T-helper 17 cell (primary cell): Measurements from ENCODE around the gene BUD23. TPM values are rescaled to one million over a fixed set of nuclear protein-coding genes. Genes with fewer than 3 reads are reported as not detected.
A peak's percentile ranks its signal among the peaks of the same experiment; 100 is the strongest.
"Not testable (repeated sequence)": the region's sequence is repeated elsewhere in the genome, so short reads cannot be mapped to it uniquely, and the experiment has no call there.

Source experiments
- ATAC-seq: fragments of 150-1000 bp; cut with Tn5 transposase; 2 replicates; pipeline ENCODE4 v1.10.0; 2021; ENCODE audit warnings: mild to moderate bottlenecking, moderate library complexity
- DNase-seq, 3 donors: peaks; one replicate each; pipeline versions ENCODE4 v3.0.0 to v3.0.0-alpha.2; 2020 to 2021
- H3K9me3 ChIP-seq: one replicate; pipeline ENCODE4 v1.7.0; 2013; ENCODE audit warnings: low read length, mild to moderate bottlenecking; ENCODE audit not compliant: control insufficient read depth, poor library complexity, severe bottlenecking
- H3K27ac Mint-ChIP-seq: one replicate; pipeline ENCODE4 v1.8.0; 2022; ENCODE audit warnings: mild to moderate bottlenecking, moderate library complexity, mixed read lengths
- H3K27me3 Mint-ChIP-seq: one replicate; pipeline ENCODE4 v1.8.0; 2022; ENCODE audit warnings: mixed read lengths
- H3K36me3 Mint-ChIP-seq: one replicate; pipeline ENCODE4 v1.8.0; 2022; ENCODE audit warnings: low read depth, mixed read lengths
- H3K4me1 Mint-ChIP-seq: one replicate; pipeline ENCODE4 v1.8.0; 2022; ENCODE audit warnings: mild to moderate bottlenecking, mixed read lengths
- H3K4me3 Mint-ChIP-seq: one replicate; pipeline ENCODE4 v1.8.0; 2022; ENCODE audit warnings: mild to moderate bottlenecking, moderate library complexity, mixed read lengths
- total RNA-seq, 4 donors: library from RNA in 2 of 4; stranded (reverse) in 2 of 4; gene quantifications; one replicate each; pipeline ENCODE4 v1.2.3 and lab custom pipeline; 2022 to 2026

The BUD23 gene
- total RNA-seq, 2 donors from 2014 or later: 96.0 to 98.0 TPM

DNA sequence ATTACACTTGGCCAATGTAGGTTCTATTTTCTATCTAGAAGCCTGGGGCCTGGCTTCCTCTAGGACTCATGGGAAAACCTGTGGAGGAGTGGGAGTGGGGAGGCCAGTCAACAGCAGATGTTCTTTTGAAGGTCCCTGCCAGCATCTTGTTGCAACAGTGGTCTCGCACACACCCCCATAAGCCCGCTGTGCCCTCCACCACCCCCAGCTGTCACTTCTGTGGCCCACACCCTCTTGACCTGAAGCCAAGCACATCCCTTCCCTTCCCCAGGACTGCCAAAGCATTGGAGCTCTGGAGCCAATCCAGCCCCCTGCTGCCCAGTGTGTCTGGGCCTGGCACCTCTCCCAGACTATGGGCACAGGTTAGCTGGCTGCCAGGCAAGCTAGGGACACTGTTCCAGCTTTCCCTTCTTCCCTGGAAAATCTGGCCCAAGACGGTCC is 38.0 kb downstream of the BUD23 start:
- H3K9me3 ChIP-seq: no peaks in the 10 kb centered on the region
- Mint-ChIP-seq H3K36me3 (no peaks in the 10 kb centered on the region), H3K27me3 (no peaks in the 10 kb centered on the region), H3K27ac (no peak overlapping the region), H3K4me1 (peaks cover 20% of the 10 kb centered on the region), H3K4me3 (peak overlapping the region; percentile 78)
- ATAC-seq (no peak), DNase-seq (no peak)

DNA sequence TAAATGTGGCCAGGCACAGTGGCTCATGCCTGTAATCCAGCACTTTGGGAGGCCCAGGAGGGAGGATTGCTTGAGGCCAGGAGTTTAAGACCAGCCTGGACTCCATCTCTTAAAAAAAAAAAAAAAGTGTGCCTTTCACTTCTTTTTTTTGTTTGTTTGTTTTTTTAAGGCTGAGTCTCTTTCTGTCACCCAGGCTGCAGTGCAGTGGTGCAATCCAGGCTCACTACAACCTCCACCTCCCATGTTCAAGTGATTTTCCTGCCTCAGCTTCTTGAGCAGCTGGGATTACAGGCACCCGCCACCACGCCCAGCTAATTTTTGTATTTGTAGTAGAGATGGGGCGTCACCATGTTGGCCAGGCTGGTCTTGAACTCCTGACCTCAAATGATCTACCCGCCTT is 38.8 kb downstream of the BUD23 start:
- H3K27ac Mint-ChIP-seq, H3K36me3 Mint-ChIP-seq, H3K9me3 ChIP-seq, DNase-seq, H3K4me3 Mint-ChIP-seq, ATAC-seq, H3K27me3 Mint-ChIP-seq: not testable (repeated sequence)
- H3K4me1 Mint-ChIP-seq: peaks cover 15% of the 10 kb centered on the region

GRCh38 chr7:73722785-73723184 is 39.4 kb downstream of the BUD23 start:
- no peak overlapping the region for H3K27ac Mint-ChIP-seq
- H3K4me1 Mint-ChIP-seq: peaks cover 11% of the 10 kb centered on the region
- ATAC-seq (no peak), DNase-seq (no peak)
- peaks cover under 1% of the 10 kb centered on the region for H3K27me3 Mint-ChIP-seq
- H3K36me3 Mint-ChIP-seq: no peaks in the 10 kb centered on the region
- no peak overlapping the region for H3K4me3 Mint-ChIP-seq
- no peaks in the 10 kb centered on the region for H3K9me3 ChIP-seq

DNA sequence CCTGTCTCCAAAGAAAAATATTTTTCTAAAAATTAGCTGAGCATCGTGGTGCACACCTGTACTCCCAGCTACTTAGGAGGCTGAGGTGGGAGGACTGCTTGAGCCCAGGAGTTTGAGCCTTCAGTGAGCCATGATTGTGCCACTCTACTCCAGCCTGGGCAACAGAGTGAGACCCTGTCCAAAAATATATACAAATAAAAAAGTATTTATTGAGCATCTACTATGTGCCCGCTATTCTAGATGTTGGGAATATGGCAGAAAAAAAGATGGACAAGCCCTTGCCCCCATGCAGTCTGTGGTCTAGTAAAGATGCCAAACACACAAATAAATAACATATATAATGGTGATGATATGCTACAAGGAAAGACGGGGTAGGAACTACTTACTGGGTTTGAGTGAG is 40.4 kb downstream of the BUD23 start:
- H3K27me3 Mint-ChIP-seq: peaks cover 11% of the 10 kb centered on the region
- no peak overlapping the region for H3K4me3 Mint-ChIP-seq
- no peak for DNase-seq
- no peak overlapping the region for H3K27ac Mint-ChIP-seq
- H3K36me3 Mint-ChIP-seq: peaks cover 2% of the 10 kb centered on the region
- peaks cover 7% of the 10 kb centered on the region for H3K4me1 Mint-ChIP-seq
- ATAC-seq: no peak
- no peaks in the 10 kb centered on the region for H3K9me3 ChIP-seq

GRCh38 chr7:73726083-73726466 is 42.7 kb downstream of the BUD23 start:
- H3K9me3 ChIP-seq: no peaks in the 10 kb centered on the region
- Mint-ChIP-seq H3K27ac (no peak overlapping the region), H3K4me1 (peaks cover 3% of the 10 kb centered on the region), H3K4me3 (no peak overlapping the region), H3K27me3 (peaks cover 17% of the 10 kb centered on the region), H3K36me3 (peaks cover 2% of the 10 kb centered on the region)
- DNase-seq (no peak), ATAC-seq (peak; percentile 17)

- no peak overlapping the region for H3K4me3 Mint-ChIP-seq
- H3K27me3 Mint-ChIP-seq: peaks cover 17% of the 10 kb centered on the region
- no peak overlapping the region for H3K27ac Mint-ChIP-seq
- peaks cover 2% of the 10 kb centered on the region for H3K36me3 Mint-ChIP-seq
- peaks cover 3% of the 10 kb centered on the region for H3K4me1 Mint-ChIP-seq
- no peak for ATAC-seq
- DNase-seq: no peak
- no peaks in the 10 kb centered on the region for H3K9me3 ChIP-seq
Measured at GRCh38 chr7:73727952-73728351, 44.6 kb downstream of the BUD23 start.

- Mint-ChIP-seq H3K4me3 (no peak overlapping the region), H3K36me3 (peaks cover 2% of the 10 kb centered on the region), H3K27ac (no peak overlapping the region), H3K4me1 (peaks cover 3% of the 10 kb centered on the region), H3K27me3 (peaks cover 17% of the 10 kb centered on the region)
- no peak for ATAC-seq
- no peaks in the 10 kb centered on the region for H3K9me3 ChIP-seq
- no peak for DNase-seq
Measured at GRCh38 chr7:73728551-73728950, 45.2 kb downstream of the BUD23 start.

DNA sequence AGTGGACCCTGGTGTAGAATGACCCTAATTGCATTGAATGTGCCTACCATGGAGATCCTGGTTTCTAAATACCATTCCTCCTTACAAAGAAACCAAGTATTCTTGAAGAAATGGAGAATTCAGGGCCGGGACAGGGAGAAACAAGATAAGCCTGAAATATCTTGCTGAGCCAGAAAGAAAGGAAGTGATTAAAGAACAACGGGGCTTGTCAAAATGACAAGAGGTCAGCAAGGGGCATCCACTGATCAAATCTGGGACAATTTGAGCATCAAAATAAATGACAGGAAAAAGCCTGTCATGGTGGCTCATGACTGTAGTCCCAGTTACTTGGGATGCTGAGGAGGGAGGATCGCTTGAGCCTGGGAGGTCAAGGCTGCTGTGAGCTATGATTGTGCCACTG is 47.1 kb downstream of the BUD23 start:
- DNase-seq (no peak), ATAC-seq (no peak)
- H3K36me3 Mint-ChIP-seq: peaks cover 2% of the 10 kb centered on the region
- no peak overlapping the region for H3K27ac Mint-ChIP-seq
- no peak overlapping the region for H3K4me3 Mint-ChIP-seq
- peaks cover 17% of the 10 kb centered on the region for H3K27me3 Mint-ChIP-seq
- H3K9me3 ChIP-seq: no peaks in the 10 kb centered on the region
- peaks cover 4% of the 10 kb centered on the region for H3K4me1 Mint-ChIP-seq

DNA sequence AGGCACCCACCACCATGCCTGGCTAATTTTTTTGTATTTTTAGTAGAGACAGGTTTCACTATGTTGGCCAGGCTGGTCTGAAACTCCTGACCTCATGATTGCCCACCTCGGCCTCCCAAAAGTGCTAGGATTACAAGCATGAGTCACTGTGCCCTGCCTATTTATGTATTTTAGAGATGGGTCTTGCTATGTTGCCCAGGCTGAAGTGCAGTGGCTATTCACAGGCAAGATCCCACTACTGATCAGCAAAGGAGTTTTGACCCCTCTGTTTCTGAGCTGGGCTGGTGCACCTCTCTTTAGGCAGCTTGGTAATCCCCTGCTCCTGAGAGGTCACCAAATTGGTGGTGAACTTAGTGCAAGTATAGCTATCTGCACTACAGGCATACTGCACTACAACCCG is 49.0 kb downstream of the BUD23 start:
- H3K9me3 ChIP-seq: no peaks in the 10 kb centered on the region
- Mint-ChIP-seq H3K4me3 (no peak overlapping the region), H3K27me3 (peaks cover 17% of the 10 kb centered on the region), H3K36me3 (peaks cover 2% of the 10 kb centered on the region), H3K4me1 (peaks cover 4% of the 10 kb centered on the region), H3K27ac (no peak overlapping the region)
- DNase-seq: no peak
- ATAC-seq: no peak

DNA sequence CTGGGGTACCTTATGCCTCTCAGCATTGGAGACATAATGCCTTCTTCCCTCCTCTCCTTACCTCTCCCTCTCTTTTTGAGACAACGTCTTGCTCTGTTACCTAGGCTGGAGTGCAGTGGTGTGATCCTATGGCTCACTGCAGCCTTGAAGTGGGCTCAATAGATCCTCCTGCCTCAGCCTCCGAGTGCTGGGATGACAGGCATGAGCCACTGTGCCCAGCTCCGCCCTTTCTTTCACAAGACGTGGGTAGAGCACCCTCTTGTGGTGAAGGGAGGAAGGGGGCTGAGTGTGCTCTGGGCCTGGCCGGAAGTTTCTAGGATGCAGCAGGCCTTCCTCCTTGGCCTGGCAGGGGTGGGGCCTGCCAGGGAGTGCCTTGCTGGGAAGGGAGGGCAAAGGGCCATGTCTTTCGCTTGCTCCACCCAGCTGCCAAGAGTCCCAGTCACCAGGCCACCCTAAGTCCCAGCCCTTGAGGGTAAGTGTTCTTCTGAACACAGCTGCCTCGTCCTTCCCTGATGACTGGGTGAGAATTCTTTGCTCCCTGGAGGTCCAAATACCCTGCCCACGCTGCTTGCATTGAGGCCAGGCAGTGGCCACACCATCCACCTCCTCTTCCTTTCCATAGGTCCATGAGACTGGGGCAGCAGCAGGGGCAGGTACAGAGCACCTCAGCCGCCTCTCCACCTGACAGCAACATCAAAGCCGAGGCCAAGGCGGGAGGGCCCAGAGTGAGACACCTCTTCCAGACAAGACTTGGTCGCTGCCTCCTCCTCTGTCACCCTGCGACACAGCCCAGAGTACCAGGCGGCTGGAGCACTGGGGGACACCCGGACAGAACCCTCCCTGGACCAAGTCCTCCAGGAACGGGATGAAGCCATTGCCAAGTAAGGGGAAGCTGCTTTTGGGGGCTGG is 51.5 kb downstream of the BUD23 start:
- no peak overlapping the region for H3K4me3 Mint-ChIP-seq

GRCh38 chr7:73735528-73735905 is 52.1 kb downstream of the BUD23 start:
- ATAC-seq: no peak
- DNase-seq: no peak
- no peak overlapping the region for H3K27ac Mint-ChIP-seq
- H3K4me1 Mint-ChIP-seq: peaks cover 8% of the 10 kb centered on the region
- H3K4me3 Mint-ChIP-seq: no peak overlapping the region
- H3K36me3 Mint-ChIP-seq: no peaks in the 10 kb centered on the region
- H3K9me3 ChIP-seq: no peaks in the 10 kb centered on the region
- peaks cover 1% of the 10 kb centered on the region for H3K27me3 Mint-ChIP-seq

More for the DNA sequence above, 51.5 kb downstream of the BUD23 start:
- no peaks in the 10 kb centered on the region for H3K9me3 ChIP-seq
- no peaks in the 10 kb centered on the region for H3K36me3 Mint-ChIP-seq
- peak; percentile 47 for ATAC-seq
- peak; percentile 52 to 67 (median 66) for DNase-seq
- H3K27ac Mint-ChIP-seq: peak overlapping the region; percentile 53
- peaks cover 8% of the 10 kb centered on the region for H3K4me1 Mint-ChIP-seq
- H3K27me3 Mint-ChIP-seq: peaks cover 5% of the 10 kb centered on the region

GRCh38 chr7:73736885-73737284 is 53.5 kb downstream of the BUD23 start:
- Mint-ChIP-seq H3K4me3 (peak overlapping the region; percentile 93), H3K4me1 (peaks cover 8% of the 10 kb centered on the region), H3K27ac (no peak overlapping the region), H3K27me3 (no peaks in the 10 kb centered on the region), H3K36me3 (no peaks in the 10 kb centered on the region)
- no peak for ATAC-seq
- H3K9me3 ChIP-seq: no peaks in the 10 kb centered on the region
- no peak for DNase-seq

DNA sequence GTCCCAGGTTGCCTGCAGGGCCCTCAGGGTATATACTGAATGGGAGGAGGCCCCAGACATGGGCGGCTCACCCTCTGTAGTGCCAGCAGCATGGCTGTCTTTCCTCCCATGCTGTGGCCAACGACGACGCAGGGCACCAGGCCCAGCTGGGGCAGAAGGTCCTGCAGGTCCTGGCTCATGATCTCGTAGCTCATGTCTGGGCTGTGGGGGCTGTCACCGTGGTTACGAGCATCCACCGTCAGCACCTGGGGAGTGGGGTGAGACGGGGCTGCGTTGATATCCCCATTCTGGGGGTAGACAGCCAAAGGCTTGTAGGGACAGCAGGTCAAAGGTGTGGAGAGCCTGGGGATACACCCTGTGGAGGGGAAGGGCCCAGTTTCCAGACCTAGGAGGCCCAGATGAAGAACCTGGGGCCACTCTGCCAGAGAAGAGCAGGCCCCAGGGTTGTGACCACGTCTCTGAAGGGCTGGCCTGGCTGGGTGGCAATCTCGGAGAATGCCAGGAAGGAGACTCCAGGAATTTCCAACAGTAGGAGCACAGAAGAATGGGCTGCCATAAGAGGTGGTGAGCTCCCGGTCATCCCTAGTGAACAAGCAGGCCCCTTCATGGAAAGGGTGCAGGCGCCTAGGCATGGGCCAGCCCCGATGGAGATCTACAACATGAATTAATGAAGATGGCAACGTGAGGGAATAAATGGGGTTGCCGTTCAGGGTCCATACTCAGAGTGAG is 54.3 kb downstream of the BUD23 start:
- H3K4me1 Mint-ChIP-seq: peaks cover 8% of the 10 kb centered on the region
- DNase-seq: no peak
- no peaks in the 10 kb centered on the region for H3K36me3 Mint-ChIP-seq
- no peak for ATAC-seq
- no peaks in the 10 kb centered on the region for H3K9me3 ChIP-seq
- H3K27ac Mint-ChIP-seq: peak overlapping the region; percentile 77
- peak overlapping the region; percentile 93 for H3K4me3 Mint-ChIP-seq
- H3K27me3 Mint-ChIP-seq: no peaks in the 10 kb centered on the region
